ENCODE results near the gene RNASEL. TPM values are rescaled to one million over a fixed set of nuclear protein-coding genes. Genes with fewer than 3 reads are reported as not detected.

RNASEL gene
- total and polyA plus RNA-seq, 2 donors from 2014 or later: 6.0 to 12.1 TPM

- FAIRE-seq (no peak), DNase-seq (no peak)
- Histone ChIP-seq H3K4me3 (ENCODE audit: low read length in 3 of 3) (no peak overlapping the region), H3K4me1 (ENCODE audit: control insufficient read depth in 2 of 3, insufficient read depth in 2 of 3, low read depth in 1 of 3, low read length in 3 of 3) (peaks cover 0 to 10% (median 0%) of the 10 kb centered on the region in 3 donors), H3K27me3 (ENCODE audit: control insufficient read depth, insufficient read depth, low read length) (peaks cover 4% of the 10 kb centered on the region), H3K36me3 (ENCODE audit: control insufficient read depth in 2 of 3, insufficient read depth in 3 of 3, low read length in 3 of 3) (no peaks in the 10 kb centered on the region), H3K27ac (ENCODE audit: low read depth in 2 of 2, low read length in 2 of 2) (no peak overlapping the region), H3K9me3 (ENCODE audit: control insufficient read depth in 2 of 3, insufficient read depth in 1 of 3, low read length in 3 of 3) (no peaks in the 10 kb centered on the region), H3K9ac (ENCODE audit: low read length in 3 of 3) (no peak overlapping the region)
- no peak for TF ChIP-seq CTCF (IDR thresholded peaks at IDR 0.05; ENCODE audit: borderline replicate concordance, extremely low read depth, insufficient read depth)
- intact Hi-C loops (cut with DNase I): no loop called here
Measured at GRCh38 chr1:182611787-182612186, 22.7 kb upstream of the RNASEL start.

GRCh38 chr1:182611326-182611725 lies 22.3 kb upstream of the RNASEL start:
- FAIRE-seq (no peak), DNase-seq (no peak)
- H3K4me3 ChIP-seq (ENCODE audit: low read length in 3 of 3): no peak overlapping the region
- H3K36me3 ChIP-seq (ENCODE audit: control insufficient read depth in 2 of 3, insufficient read depth in 3 of 3, low read length in 3 of 3): no peaks in the 10 kb centered on the region
- H3K9me3 ChIP-seq (ENCODE audit: control insufficient read depth in 2 of 3, insufficient read depth in 1 of 3, low read length in 3 of 3): no peaks in the 10 kb centered on the region
- H3K4me1 ChIP-seq (ENCODE audit: control insufficient read depth in 2 of 3, insufficient read depth in 2 of 3, low read depth in 1 of 3, low read length in 3 of 3): peaks cover 0 to 10% (median 0%) of the 10 kb centered on the region in 3 donors
- intact Hi-C loops (cut with DNase I): no loop called here
- no peak for TF ChIP-seq CTCF (IDR thresholded peaks at IDR 0.05; ENCODE audit: borderline replicate concordance, extremely low read depth, insufficient read depth)
- peaks cover 4% of the 10 kb centered on the region for H3K27me3 ChIP-seq (ENCODE audit: control insufficient read depth, insufficient read depth, low read length)
- no peak overlapping the region for H3K9ac ChIP-seq (ENCODE audit: low read length in 3 of 3)
- no peak overlapping the region for H3K27ac ChIP-seq (ENCODE audit: low read depth in 2 of 2, low read length in 2 of 2)

GRCh38 chr1:182610606-182611194 lies 21.6 kb upstream of the RNASEL start:
- FAIRE-seq (no peak), DNase-seq (peak in 1 of 5 donors; percentile 36)
- Histone ChIP-seq H3K9me3 (ENCODE audit: control insufficient read depth in 2 of 3, insufficient read depth in 1 of 3, low read length in 3 of 3) (no peaks in the 10 kb centered on the region), H3K36me3 (ENCODE audit: control insufficient read depth in 2 of 3, insufficient read depth in 3 of 3, low read length in 3 of 3) (no peaks in the 10 kb centered on the region), H3K27ac (ENCODE audit: low read depth in 2 of 2, low read length in 2 of 2) (peak overlapping the region in 1 of 2 donors; percentile 34), H3K4me1 (ENCODE audit: control insufficient read depth in 2 of 3, insufficient read depth in 2 of 3, low read depth in 1 of 3, low read length in 3 of 3) (peaks cover 0 to 9% (median 0%) of the 10 kb centered on the region in 3 donors), H3K9ac (ENCODE audit: low read length in 3 of 3) (no peak overlapping the region), H3K4me3 (ENCODE audit: low read length in 3 of 3) (no peak overlapping the region), H3K27me3 (ENCODE audit: control insufficient read depth, insufficient read depth, low read length) (peaks cover 4% of the 10 kb centered on the region)
- TF ChIP-seq CTCF (IDR thresholded peaks at IDR 0.05; ENCODE audit: borderline replicate concordance, extremely low read depth, insufficient read depth): no peak
- intact Hi-C loops (cut with DNase I): no loop called here

All from kidney (tissue), 14 donors.